Activated CD8-positive, alpha-beta T cell treated with anti-CD3 and anti-CD28 coated beads, Interleukin-2, amount 10 ng/mL, durations not matched to agents 7 days and 5 days (primary cell): Measurements from ENCODE around the gene RGS18. TPM values are rescaled to one million over a fixed set of nuclear protein-coding genes. Genes with fewer than 3 reads are reported as not detected.
"Not testable (repeated sequence)": the region's sequence is repeated elsewhere in the genome, so short reads cannot be mapped to it uniquely, and the experiment has no call there.

Experiments
- ATAC-seq: fragments of 150-1000 bp; cut with Tn5 transposase; one replicate; pipeline ENCODE4 v1.10.0; 2021; ENCODE audit warnings: moderate library complexity
- CTCF ChIA-PET: fragments of 350-600 bp; sonication (Branson Sonifier 250); formaldehyde crosslinking; loops from one replicate; lab custom pipeline; 2021; ENCODE audit warnings: antibody characterized with exemption; lab: Charles Lee
- POLR2A ChIA-PET: fragments of 350-600 bp; sonication (Branson Sonifier 250); formaldehyde crosslinking; loops from one replicate; lab custom pipeline; 2021; ENCODE audit warnings: antibody characterized with exemption; lab: Charles Lee
- DNase-seq: peaks from one replicate; pipeline ENCODE4 v3.0.0-alpha.2; 2020
- H3K27ac Mint-ChIP-seq: one replicate; pipeline ENCODE4 v1.8.0; 2021; ENCODE audit warnings: mild to moderate bottlenecking, mixed read lengths
- H3K27me3 Mint-ChIP-seq: one replicate; pipeline ENCODE4 v1.8.0; 2021; ENCODE audit warnings: low read depth, mixed read lengths
- H3K36me3 Mint-ChIP-seq: one replicate; pipeline ENCODE4 v1.8.0; 2021; ENCODE audit warnings: low read depth, mixed read lengths
- H3K4me1 Mint-ChIP-seq: one replicate; pipeline ENCODE4 v1.8.0; 2021; ENCODE audit warnings: low read depth, mixed read lengths
- H3K4me3 Mint-ChIP-seq: one replicate; pipeline ENCODE4 v1.8.0; 2021; ENCODE audit warnings: mild to moderate bottlenecking, mixed read lengths
- H3K9me3 Mint-ChIP-seq: one replicate; pipeline ENCODE4 v1.8.0; 2022; ENCODE audit warnings: mixed read lengths; ENCODE audit not compliant: insufficient read depth
- total RNA-seq, 2 experiments: library from RNA; stranded (reverse); gene quantifications; one replicate each; pipeline ENCODE4 v1.2.3, GENCODE V29; 2021

The RGS18 gene, protein sequence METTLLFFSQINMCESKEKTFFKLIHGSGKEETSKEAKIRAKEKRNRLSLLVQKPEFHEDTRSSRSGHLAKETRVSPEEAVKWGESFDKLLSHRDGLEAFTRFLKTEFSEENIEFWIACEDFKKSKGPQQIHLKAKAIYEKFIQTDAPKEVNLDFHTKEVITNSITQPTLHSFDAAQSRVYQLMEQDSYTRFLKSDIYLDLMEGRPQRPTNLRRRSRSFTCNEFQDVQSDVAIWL
- total RNA-seq, result under 1 TPM; 0.18 to 0.40 TPM

DNA sequence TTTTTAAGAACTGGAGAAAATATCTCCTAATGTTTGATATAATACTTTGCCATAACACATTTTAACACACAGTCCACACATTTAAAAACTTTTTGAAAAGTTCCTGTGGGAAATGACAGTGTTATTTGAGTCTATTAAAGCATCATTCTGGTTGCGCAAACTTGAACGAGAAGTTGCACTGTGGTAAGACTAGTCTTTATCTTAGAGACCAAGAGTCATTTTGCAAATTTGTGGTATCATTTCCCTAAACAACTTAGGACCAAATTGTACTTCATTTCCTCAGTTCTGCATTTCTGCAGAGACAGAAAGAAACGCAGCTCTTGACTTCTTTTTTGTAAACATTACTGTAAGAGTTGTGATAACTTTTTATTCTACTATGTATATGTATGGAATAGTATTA, at the start of gene RGS18:
RGS18 (plus strand) TSS at position 282 of the 400 bp plus-strand sequence. CDS start 176 bp downstream, outside the sequence.
- ATAC-seq (no peak), DNase-seq (no peak)
- ChIA-PET POLR2A (no interaction called here), CTCF (interaction anchor here (0.6 kb wide), 1 partner anchor 960 kb away, joined by 3 read pairs; no protein-coding TSS in a partner anchor)
- H3K9me3 Mint-ChIP-seq, result no peaks in the 10 kb centered on the region
- no peaks in the 10 kb centered on the region for H3K27me3 Mint-ChIP-seq
- peaks cover 3% of the 10 kb centered on the region for H3K4me1 Mint-ChIP-seq
- H3K4me3 Mint-ChIP-seq, result no peak within 1 kb of the TSS
- no peaks in the 10 kb centered on the region for H3K36me3 Mint-ChIP-seq
- H3K27ac Mint-ChIP-seq, result no peak within 1 kb of the TSS

DNA sequence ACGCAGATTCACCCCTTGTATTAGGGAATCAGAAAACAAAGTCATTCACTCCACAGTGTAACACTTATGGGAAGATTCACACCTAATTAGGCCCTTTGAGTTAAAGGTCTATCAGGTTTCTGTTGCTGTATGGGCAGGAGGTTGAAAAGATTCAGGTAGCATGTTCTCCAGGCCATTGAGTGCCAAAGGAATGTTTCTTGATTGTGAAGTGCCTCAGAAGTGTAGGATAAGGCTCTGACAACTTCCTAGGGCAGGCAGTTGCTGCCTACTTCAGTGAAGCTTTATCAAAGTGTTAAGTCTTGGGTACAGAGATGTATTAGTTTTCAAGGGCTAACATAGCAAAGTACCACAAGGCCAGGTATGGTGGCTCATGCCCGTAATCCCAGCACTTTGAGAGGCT, 48.7 kb upstream of the RGS18 start:
- Mint-ChIP-seq H3K4me1 (no peaks in the 10 kb centered on the region), H3K27ac (no peak overlapping the region)
- ATAC-seq, result no peak

DNA sequence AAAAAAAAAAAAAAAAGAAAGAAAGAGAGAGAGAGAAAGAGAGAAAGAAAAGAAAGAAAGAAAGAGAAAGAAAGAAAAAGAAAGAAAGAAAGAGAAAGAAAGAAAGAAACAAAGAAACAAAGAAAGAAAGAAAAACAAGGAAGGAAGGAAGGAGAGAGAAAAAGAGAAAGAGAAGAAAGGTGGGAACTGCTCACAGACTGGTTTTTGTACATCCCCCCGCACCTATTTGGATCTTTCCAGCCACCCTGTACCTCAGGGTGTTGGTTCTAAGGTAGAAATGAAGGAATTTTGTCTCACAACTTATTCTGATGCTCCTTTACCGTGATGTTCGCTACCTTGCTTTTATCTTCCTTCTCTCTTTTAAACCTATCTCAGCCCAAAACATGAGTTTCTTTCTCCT, 43.3 kb upstream of the RGS18 start:
- ChIA-PET POLR2A (no interaction called here), CTCF (no interaction called here)

More for the DNA sequence above, 48.7 kb upstream of the RGS18 start:
- Mint-ChIP-seq H3K36me3 (no peaks in the 10 kb centered on the region), H3K9me3 (no peaks in the 10 kb centered on the region), H3K27me3 (no peaks in the 10 kb centered on the region), H3K4me3 (no peak overlapping the region)
- ChIA-PET POLR2A (no interaction called here), CTCF (no interaction called here)
- DNase-seq, result no peak

DNA sequence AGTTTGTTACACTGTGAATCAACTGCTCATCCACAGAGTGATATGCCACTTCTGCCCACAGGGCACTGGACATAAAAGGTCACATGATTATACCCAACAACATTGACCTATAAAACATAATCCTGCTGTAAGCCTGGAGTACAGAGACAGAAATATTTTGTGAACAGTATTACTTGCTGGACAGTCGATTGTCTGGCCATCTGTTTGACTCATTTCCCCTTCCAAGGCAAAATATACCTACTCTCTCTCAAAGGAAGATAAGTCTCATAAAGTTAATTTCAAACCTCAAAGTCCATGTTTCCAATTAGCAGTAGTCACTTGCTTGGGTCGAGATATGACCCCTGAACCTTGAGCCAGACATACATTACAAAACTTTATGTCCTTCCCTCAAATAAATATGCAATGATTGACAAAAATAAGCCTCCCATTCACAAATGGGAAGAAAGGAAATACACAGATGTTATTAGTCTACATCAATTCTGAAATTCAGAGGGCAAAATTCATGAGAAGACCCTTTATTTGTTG, 39.3 kb upstream of the RGS18 start:
- Mint-ChIP-seq H3K36me3 (no peaks in the 10 kb centered on the region), H3K4me3 (no peak overlapping the region), H3K4me1 (no peaks in the 10 kb centered on the region), H3K27me3 (no peaks in the 10 kb centered on the region), H3K27ac (no peak overlapping the region), H3K9me3 (no peaks in the 10 kb centered on the region)
- ChIA-PET POLR2A (no interaction called here), CTCF (no interaction called here)
- ATAC-seq (no peak), DNase-seq (no peak)

More for the DNA sequence above, 43.3 kb upstream of the RGS18 start:
- Mint-ChIP-seq H3K27me3 (no peaks in the 10 kb centered on the region), H3K4me1 (no peaks in the 10 kb centered on the region), H3K4me3 (no peak overlapping the region), H3K27ac (no peak overlapping the region), H3K36me3 (no peaks in the 10 kb centered on the region), H3K9me3 (no peaks in the 10 kb centered on the region)
- ATAC-seq (no peak), DNase-seq (no peak)

DNA sequence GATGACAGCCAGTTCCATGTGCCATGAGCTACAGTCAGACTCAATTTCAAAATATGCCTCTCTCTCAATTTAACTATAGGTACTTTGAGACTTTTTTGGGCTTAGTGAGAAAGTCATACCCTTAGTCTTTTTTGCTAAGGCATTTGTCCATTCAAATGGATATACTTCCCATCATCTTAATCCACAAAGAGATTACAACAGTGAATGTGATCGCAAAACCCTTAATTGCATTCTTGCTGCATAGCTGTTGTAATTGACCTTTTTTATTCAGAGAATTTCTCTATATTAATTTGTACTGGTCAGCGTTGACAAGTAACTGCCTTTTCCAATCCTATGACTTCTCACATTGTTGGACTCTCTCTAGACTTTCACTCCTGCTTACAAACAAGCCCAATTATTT, 38.6 kb upstream of the RGS18 start:
- no peaks in the 10 kb centered on the region for H3K36me3 Mint-ChIP-seq
- H3K4me1 Mint-ChIP-seq, result no peaks in the 10 kb centered on the region
- CTCF ChIA-PET, result no interaction called here
- DNase-seq (no peak), ATAC-seq (no peak)
- POLR2A ChIA-PET, result no interaction called here
- H3K27ac Mint-ChIP-seq, result no peak overlapping the region
- no peak overlapping the region for H3K4me3 Mint-ChIP-seq
- no peaks in the 10 kb centered on the region for H3K9me3 Mint-ChIP-seq
- no peaks in the 10 kb centered on the region for H3K27me3 Mint-ChIP-seq

DNA sequence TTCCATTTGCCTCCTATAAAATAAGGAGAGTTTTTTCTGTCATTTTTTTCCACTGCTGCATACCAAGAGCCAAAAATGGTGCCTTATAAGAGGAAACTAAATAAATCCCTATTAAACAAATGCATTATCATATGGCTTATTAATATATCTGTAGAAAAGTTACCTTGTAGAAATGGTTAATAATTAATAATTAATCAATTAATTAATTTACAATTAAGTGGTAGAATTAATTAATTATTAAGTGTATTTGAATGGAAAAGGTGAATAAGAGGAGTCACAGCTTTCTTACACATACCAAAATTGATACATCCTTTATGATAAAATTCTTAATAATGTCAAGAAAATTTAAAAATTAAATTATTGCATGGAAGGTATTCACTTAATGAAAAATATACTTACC, 35.6 kb upstream of the RGS18 start:
- DNase-seq, result no peak
- ChIA-PET POLR2A (no interaction called here), CTCF (no interaction called here)
- H3K4me1 Mint-ChIP-seq, result no peaks in the 10 kb centered on the region
- H3K9me3 Mint-ChIP-seq, result no peaks in the 10 kb centered on the region
- H3K27me3 Mint-ChIP-seq, result no peaks in the 10 kb centered on the region
- ATAC-seq, result no peak
- no peak overlapping the region for H3K4me3 Mint-ChIP-seq
- H3K27ac Mint-ChIP-seq, result no peak overlapping the region
- no peaks in the 10 kb centered on the region for H3K36me3 Mint-ChIP-seq

DNA sequence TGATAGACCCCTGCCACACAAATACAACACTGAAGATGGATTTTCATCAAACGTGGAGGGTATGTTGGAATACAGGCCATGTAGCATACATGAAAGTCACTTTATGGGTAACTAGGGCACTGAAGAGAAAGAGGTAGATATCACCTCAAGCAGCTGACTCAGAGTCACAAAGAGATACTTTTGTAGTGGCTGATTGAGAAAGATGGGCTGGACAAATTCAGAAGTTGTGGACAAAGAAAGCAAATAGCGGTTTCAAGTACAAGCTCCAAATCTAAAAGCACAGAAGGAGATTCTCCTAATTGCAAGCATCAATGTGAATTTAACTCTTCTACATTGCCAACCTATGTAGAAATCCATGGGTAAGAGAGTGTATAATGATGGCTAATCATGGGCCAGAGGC, 35.0 kb upstream of the RGS18 start:
- Mint-ChIP-seq H3K36me3 (no peaks in the 10 kb centered on the region), H3K4me3 (no peak overlapping the region), H3K9me3 (no peaks in the 10 kb centered on the region), H3K4me1 (no peaks in the 10 kb centered on the region), H3K27ac (no peak overlapping the region), H3K27me3 (no peaks in the 10 kb centered on the region)
- POLR2A ChIA-PET, result no interaction called here
- ATAC-seq (no peak), DNase-seq (no peak)
- CTCF ChIA-PET, result no interaction called here

DNA sequence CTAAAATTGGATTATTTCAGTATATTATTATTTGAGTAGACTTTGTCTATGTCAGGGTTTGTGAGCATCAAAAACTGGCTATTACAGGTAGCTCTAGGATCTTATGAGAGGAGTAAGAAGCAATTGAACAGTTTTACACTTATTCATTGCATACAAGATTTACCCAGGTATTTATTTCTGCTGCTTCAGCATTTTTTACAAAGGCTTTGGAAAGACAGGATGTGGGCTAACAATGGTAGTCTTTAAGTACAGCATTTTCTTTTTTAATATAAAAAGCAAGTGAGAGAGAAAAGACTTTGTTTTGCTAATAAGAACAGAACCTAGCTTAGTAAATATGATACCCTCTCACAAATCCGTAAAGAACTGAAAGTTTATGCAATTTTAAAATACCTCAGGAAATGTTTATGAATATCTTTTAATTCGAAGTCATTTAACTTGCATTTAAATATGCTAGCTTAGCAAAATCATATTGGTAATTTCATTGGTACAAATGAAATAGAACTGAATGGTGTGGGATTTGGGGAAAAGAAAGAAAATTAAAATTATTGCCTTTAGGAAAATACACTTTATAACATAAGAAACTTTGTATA, 32.1 kb upstream of the RGS18 start:
- ATAC-seq, result no peak
- Mint-ChIP-seq H3K36me3 (no peaks in the 10 kb centered on the region), H3K4me1 (no peaks in the 10 kb centered on the region), H3K9me3 (no peaks in the 10 kb centered on the region), H3K27me3 (no peaks in the 10 kb centered on the region), H3K27ac (no peak overlapping the region), H3K4me3 (no peak overlapping the region)
- DNase-seq, result no peak
- CTCF ChIA-PET, result no interaction called here
- POLR2A ChIA-PET, result no interaction called here

DNA sequence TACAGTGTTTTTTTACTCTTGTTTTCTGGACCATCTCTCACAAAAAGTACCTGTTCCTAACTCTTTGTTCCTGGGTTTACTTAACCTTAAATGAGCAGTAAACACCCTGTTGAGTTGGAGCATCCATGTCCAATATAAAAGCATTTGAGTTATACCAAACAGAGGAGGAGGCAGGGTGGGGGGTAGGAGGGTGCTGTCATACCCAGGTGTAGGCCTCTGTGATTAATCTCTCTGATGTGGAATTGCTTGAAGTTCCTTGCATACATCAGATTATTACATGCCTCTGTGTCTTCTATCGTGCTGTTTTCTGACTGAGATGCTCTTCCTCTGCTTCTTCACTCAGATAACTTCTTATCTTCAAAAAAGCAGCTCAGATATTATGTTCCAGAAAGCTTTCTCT, 28.1 kb upstream of the RGS18 start:
- DNase-seq (no peak), ATAC-seq (no peak)
- Mint-ChIP-seq H3K4me1 (no peaks in the 10 kb centered on the region), H3K4me3 (no peak overlapping the region), H3K36me3 (no peaks in the 10 kb centered on the region), H3K9me3 (no peaks in the 10 kb centered on the region), H3K27me3 (no peaks in the 10 kb centered on the region), H3K27ac (no peak overlapping the region)
- ChIA-PET CTCF (no interaction called here), POLR2A (no interaction called here)

DNA sequence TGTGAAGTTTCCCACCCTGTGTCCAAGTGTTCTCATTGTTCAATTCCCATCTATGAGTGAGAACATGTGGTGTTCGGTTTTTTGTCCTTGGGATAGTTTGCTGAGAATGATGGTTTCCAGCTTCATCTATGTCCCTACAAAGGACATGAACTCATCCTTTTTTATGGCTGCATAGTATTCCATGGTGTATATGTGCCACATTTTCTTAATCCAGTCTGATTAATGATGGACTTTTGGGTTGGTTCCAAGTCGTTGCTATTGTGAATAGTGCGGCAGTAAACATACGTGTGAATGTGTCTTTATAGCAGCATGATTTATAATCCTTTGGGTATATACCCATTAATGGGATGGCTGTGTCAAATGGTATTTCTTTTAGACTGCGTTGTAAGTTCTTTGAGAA, 27.4 kb upstream of the RGS18 start:
- DNase-seq, H3K4me3 Mint-ChIP-seq, POLR2A ChIA-PET, CTCF ChIA-PET, H3K9me3 Mint-ChIP-seq, H3K27ac Mint-ChIP-seq, H3K36me3 Mint-ChIP-seq, H3K4me1 Mint-ChIP-seq, ATAC-seq, H3K27me3 Mint-ChIP-seq: not testable (repeated sequence)

DNA sequence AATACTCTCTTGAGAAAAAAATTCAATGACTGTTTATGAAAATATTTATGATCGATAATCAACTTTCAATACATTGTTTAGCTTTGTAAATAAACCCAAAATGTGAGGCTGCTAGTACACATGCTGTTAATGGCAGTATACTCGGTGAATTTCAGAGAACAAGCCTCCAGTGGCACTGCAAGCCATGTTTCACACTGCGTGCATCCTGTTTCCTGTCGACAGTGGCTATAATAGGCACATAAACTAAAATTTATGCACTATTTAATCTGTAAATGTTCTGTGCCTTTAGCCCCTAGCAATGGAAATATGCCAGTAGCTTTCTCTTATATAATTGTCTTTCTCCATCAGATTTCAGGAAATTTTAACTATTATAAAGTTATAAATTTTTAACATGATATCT, 26.3 kb upstream of the RGS18 start:
- no peaks in the 10 kb centered on the region for H3K36me3 Mint-ChIP-seq
- ChIA-PET CTCF (interaction anchor here (0.6 kb wide), 1 partner anchor 790 kb away, joined by 3 read pairs; no protein-coding TSS in a partner anchor), POLR2A (no interaction called here)
- H3K27me3 Mint-ChIP-seq, result no peaks in the 10 kb centered on the region
- no peak for DNase-seq
- no peaks in the 10 kb centered on the region for H3K4me1 Mint-ChIP-seq
- ATAC-seq, result no peak
- no peaks in the 10 kb centered on the region for H3K9me3 Mint-ChIP-seq
- no peak overlapping the region for H3K4me3 Mint-ChIP-seq
- no peak overlapping the region for H3K27ac Mint-ChIP-seq

DNA sequence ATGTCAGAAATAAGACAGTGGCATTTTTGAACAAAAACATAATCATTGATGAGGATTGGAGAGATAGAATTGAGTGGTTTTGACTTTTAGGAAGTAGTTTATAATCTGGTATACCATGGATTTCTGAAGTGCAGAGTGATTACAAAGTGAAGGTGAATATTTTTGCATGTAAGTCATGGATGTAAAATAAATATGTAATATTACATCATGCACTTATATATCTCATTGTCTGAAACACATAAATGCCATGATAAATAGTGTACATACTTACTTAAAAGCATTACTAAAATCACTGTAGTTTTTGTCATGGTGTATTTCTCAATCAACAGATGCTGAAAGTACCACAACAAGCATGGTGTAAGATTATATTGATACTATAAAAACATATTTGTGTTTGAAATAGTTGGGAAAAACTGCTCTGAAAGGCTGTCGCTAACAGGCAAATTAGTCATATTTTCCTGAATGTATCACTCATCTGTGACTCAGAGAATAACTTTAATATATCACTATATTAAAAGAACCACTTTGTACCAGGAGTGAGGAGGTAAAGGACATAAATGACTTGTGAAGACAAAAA, 24.8 kb upstream of the RGS18 start:
- H3K36me3 Mint-ChIP-seq, result no peaks in the 10 kb centered on the region
- ATAC-seq (no peak), DNase-seq (no peak)
- POLR2A ChIA-PET, result no interaction called here
- no peak overlapping the region for H3K27ac Mint-ChIP-seq
- CTCF ChIA-PET, result no interaction called here
- H3K4me1 Mint-ChIP-seq, result no peaks in the 10 kb centered on the region
- no peaks in the 10 kb centered on the region for H3K27me3 Mint-ChIP-seq
- no peak overlapping the region for H3K4me3 Mint-ChIP-seq
- H3K9me3 Mint-ChIP-seq, result no peaks in the 10 kb centered on the region
